GM12875 (cell line): ENCODE measurements around the gene UQCR10.
"Not testable (repeated sequence)": the region's sequence is repeated elsewhere in the genome, so short reads cannot be mapped to it uniquely, and the experiment has no call there.

Experiments used
- H3K4me3 ChIP-seq: one replicate; pipeline ENCODE4 v1.5.1; 2011; ENCODE audit warnings: low read depth, low read length, control low read depth
- TF ChIP-seq, protein P1 (sequence below): IDR thresholded peaks from 2 replicates; pipeline ENCODE4 v1.5.1; 2011; ENCODE audit warnings: low read depth, mild to moderate bottlenecking, control low read depth, inconsistent platforms, low read length, moderate library complexity, borderline replicate concordance; ENCODE audit not compliant: insufficient read depth

The UQCR10 gene

DNA sequence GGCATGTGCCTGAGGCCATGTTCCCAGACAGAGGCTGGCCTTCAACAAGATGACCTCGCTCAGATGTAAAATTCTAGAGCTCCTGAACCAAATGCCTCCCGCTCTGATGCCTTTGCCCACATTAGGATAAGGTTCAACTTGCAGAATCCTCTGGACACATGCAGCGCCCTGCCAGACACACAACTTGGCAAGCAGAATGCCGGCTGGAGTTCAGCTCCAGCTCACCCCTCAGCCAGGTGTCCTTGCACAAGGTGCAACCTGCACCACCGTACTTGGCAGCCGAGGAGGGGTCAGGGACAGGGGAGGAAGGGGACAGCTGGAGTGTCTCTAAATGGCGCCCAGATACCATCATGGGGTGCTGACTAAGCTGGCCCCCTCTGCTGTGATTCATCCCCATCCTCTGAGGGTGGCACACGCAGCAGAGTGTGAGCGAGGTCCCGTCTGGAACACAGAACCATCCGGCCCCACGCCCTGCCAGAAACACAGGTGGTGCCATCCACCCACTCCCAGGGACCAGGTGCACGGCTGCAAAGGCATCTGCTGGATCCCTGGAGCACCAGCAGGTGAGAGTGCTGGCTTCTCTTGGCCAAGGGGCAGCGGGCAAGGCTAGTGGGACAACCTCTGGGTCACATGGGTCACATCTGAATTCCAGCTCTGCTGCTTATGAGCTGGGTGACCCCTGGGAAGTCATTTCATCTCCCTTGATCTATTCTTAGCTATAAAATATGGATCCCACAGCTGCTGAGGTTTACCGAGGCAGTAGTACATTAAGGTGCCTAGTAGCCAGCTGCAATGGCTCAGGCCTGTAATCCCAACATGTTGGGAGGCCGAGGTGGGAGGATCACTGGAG lies 13.1 kb upstream of the UQCR10 start:
- H3K4me3 ChIP-seq, result no peak overlapping the region
- TF ChIP-seq, protein P1, sequence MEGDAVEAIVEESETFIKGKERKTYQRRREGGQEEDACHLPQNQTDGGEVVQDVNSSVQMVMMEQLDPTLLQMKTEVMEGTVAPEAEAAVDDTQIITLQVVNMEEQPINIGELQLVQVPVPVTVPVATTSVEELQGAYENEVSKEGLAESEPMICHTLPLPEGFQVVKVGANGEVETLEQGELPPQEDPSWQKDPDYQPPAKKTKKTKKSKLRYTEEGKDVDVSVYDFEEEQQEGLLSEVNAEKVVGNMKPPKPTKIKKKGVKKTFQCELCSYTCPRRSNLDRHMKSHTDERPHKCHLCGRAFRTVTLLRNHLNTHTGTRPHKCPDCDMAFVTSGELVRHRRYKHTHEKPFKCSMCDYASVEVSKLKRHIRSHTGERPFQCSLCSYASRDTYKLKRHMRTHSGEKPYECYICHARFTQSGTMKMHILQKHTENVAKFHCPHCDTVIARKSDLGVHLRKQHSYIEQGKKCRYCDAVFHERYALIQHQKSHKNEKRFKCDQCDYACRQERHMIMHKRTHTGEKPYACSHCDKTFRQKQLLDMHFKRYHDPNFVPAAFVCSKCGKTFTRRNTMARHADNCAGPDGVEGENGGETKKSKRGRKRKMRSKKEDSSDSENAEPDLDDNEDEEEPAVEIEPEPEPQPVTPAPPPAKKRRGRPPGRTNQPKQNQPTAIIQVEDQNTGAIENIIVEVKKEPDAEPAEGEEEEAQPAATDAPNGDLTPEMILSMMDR, result no peak

DNA sequence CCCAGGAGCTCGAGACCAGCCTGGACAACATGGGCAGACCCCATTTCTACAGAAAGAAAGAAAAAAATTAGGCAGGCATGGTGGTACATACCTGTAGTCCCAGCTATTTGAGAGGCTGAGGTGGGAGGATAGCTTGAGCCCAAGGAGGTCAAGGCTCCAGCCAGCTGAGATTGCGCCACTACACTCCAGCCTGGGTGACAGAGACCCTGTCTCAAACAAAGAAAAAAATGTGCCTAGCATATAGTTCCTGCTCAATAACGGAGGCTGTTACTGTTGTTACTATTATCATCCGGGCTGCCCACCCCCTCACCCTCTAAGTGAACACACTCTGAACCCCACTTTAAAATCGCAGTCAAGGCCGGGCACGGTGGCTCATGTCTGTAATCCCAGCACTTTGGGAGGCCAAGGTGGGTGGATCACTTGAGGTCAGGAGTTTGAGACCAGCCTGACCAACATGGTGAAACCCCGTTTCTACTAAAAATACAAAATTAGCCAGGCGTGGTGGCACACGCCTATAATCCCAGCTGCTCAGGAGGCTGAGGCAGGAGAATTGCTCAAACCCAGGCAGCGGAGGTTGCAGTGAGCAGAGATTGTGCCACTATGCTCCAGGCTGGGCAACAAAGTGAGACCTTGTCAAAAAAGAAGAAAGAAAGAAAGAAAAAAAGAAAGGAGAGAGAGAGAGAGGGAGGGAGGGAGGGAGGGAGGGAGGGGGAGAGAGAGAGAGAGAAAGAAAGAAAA lies 12.3 kb upstream of the UQCR10 start:
- not testable (repeated sequence) for H3K4me3 ChIP-seq

DNA sequence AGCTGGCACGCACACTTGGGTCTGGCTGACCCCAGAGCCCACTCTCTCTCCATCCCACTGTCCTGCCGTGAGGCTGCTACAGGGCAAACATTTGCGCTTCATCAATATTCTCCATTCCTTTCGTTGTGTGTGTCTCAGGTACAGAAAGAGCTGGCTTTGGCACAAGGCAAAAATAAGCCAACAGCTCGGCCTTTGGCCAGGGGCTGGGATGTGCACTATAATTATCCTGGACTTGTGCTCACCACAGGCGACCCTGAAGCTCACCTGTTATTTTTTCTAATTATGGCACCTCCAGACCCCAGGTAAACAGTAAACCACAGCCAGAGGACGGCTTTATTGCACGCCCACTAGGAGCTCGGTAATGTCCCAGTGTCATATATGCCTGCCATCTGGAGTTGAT lies 11.3 kb upstream of the UQCR10 start:
- TF ChIP-seq, protein P1, result no peak
- no peak overlapping the region for H3K4me3 ChIP-seq

DNA sequence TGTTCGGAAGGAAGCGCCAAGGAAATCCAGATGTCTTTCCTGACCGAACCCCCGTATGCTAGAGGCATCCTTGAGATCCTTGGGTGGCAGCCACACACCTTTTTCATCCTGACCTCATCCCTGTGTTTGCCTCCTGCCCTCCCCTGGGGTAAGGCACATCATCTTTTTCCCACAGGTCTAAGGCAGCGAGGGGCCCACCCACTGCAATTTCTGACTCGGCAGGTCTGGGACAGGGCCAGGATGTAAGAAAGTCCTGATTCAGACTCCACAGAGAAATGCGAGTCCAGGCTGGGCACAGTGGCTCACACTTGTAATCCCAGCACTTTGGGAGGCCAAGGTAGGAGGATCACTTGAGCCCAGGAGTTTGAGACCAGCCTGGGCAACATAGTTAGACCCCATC lies 10.8 kb upstream of the UQCR10 start:
- H3K4me3 ChIP-seq, result no peak overlapping the region
- TF ChIP-seq, protein P1, result no peak

DNA sequence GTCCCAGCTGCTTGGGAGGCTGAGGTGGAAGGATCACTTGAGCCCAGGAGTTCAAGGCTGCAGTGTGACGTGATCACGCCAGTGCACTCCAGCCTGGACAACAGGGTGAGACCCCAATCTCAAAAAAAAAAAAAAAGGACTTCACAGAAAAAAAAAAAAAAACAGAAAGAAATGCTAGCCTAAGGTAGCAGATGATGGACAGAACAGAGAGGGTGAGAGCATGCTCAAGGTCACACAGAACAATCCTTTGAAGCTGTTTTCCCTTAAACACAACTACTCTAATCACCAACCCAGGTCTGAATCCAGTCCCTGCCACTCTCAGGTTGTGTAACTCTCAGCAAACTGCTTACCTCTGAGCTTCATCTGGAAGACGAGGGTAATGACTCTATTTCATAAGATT lies 10.1 kb upstream of the UQCR10 start:
- H3K4me3 ChIP-seq, result no peak overlapping the region
- TF ChIP-seq, protein P1, result no peak

DNA sequence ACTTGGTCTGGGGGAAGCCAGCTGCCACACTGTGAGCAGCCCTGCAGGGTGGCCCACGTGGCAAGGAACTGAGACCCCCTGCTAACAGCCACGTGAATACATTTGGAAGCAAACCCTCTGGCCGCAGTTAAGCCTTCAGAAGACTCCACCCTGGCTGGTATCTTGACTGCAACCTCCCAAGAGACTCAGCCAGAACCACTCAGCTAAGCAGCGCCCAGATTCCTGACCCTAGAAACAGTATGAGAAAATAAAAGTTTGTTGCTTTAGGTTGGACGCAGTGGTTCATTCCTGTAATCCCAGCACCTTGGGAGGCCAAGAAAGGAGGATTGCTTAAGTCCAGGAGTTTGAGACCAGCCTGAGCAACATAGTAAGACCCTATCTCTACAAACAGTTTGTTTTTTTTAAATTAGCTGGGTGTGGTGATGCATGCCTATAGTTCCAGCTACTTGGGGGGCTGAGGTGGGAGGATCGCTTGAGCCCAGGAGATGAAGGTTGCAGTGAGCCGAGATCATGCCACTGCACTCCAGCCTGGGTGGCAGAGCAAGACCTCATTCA lies 9.0 kb upstream of the UQCR10 start:
- H3K4me3 ChIP-seq, result no peak overlapping the region
- TF ChIP-seq, protein P1, result no peak

DNA sequence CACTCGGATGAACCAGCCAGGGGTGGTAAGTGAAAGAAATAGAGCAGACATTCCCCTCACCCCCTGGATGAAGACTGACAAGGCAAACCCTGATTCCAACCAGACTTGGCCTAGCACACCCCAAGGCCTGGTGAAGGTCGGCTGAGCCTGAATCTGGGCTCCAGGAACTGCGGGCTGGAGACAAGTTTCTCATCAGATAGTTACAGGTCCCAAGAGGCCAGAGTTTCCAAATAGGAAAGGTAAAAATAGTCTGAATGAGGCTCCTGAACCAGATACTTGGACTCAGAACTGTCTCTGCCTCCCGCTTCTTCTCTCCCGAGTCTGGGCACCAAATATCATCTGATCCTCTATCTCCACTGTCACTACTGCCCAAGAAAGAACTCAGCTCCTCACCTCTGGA lies 8.2 kb upstream of the UQCR10 start:
- no peak overlapping the region for H3K4me3 ChIP-seq

More for the DNA sequence above, 8.2 kb upstream of the UQCR10 start:
- TF ChIP-seq, protein P1, result no peak
